Measurements from ENCODE around the gene OCLN.
"Not testable (repeated sequence)": the region's sequence is repeated elsewhere in the genome, so short reads cannot be mapped to it uniquely, and the experiment has no call there.

OCLN gene

DNA sequence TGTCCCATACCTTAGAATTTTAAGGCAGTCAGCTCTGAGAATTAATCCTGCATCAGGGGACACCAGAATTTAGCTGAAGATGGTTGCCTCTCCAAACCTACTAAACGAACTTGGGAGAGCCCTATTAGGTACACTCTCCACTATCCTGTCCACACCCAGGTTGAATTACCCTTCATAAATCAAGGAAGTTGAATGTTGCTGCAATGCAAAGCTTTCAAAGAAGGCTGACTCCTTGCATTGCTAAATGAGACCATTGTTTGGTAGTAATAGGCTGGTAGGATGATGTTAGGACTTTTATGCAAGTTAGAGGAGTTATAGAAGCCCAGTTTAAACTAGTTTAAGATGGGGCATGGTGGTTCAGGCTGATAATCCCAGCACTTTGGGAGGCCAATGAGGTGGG, 48.8 kb downstream of the OCLN start:
- H2AFZ ChIP-seq (ENCODE audit: low read depth, low read length); H3K9ac ChIP-seq (ENCODE audit: low read length); H4K20me1 ChIP-seq (ENCODE audit: insufficient read depth, low read length); H3K27me3 ChIP-seq (ENCODE audit: low read depth, low read length); H3K79me2 ChIP-seq (ENCODE audit: low read length); H3K36me3 ChIP-seq (replicated peaks; ENCODE audit: low read depth, low read length); H3K27ac ChIP-seq (ENCODE audit: low read length); H3K4me1 ChIP-seq (ENCODE audit: low read length); H3K4me3 ChIP-seq (ENCODE audit: low read length); H3K9me3 ChIP-seq (ENCODE audit: insufficient read depth, low read length); H3K4me2 ChIP-seq (ENCODE audit: low read length): not testable (repeated sequence)

DNA sequence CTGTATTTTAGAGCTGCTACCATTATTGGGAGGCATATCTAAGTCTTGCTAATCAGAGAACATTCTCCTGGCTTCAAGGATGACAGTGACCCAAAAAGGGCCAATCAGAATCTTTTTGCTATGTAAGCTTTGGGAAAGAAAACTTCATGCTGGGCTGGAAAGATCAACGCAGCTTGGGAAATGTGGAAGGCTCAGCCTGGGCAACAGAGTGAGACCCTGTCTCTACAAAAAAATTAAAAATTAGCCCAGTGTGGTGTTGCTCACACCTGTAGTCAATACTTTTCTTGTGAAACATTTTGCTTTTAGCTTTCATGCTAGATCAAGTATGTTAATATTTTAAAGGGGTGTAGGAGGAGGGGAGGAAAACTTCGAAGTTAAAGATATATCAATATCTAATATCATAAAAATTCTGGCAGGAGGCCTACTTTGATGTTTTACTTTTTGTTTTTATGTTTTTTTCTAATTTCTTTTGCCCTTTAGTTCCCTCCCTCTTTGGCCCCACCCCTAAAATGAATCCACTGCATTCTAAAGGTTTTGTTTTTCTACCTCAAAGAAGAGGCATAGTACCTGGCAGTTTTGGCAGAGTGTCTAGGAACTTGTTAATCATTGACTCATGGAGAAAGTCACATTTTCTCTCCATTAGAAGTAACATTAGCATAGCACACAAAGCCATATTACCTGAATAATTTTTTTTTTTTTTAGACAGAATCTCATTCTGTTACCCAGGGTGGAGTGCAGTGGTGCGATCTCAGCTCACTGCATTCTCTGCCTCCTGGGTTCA, 50.4 kb downstream of the OCLN start:
- H3K4me3 ChIP-seq (ENCODE audit: low read length); H3K27ac ChIP-seq (ENCODE audit: low read length); H3K4me2 ChIP-seq (ENCODE audit: low read length); H3K79me2 ChIP-seq (ENCODE audit: low read length); H3K9me3 ChIP-seq (ENCODE audit: insufficient read depth, low read length); H3K4me1 ChIP-seq (ENCODE audit: low read length); H3K36me3 ChIP-seq (replicated peaks; ENCODE audit: low read depth, low read length); H2AFZ ChIP-seq (ENCODE audit: low read depth, low read length); H3K27me3 ChIP-seq (ENCODE audit: low read depth, low read length); H4K20me1 ChIP-seq (ENCODE audit: insufficient read depth, low read length); H3K9ac ChIP-seq (ENCODE audit: low read length): not testable (repeated sequence)

DNA sequence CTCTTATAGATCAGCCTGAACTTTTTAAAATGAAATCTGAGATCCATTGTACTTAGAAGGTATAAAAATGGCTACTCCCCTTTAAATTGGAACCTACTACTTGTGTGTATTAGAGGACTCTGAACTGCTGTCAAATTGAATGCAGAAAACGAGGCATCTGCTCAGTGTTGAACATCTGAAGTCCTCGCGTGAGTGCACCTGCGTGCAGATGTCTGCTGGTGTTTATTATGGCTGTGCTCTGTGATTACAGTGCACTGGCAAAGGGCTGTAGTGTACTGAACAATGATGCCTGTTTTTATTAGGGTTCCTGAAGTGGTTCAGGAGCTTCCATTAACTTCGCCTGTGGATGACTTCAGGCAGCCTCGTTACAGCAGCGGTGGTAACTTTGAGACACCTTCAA, 52.0 kb downstream of the OCLN start:
- not testable (repeated sequence) for H3K79me2 ChIP-seq (ENCODE audit: low read length); H3K27me3 ChIP-seq (ENCODE audit: low read depth, low read length); H3K9me3 ChIP-seq (ENCODE audit: insufficient read depth, low read length); H3K36me3 ChIP-seq (replicated peaks; ENCODE audit: low read depth, low read length); H3K27ac ChIP-seq (ENCODE audit: low read length); H4K20me1 ChIP-seq (ENCODE audit: insufficient read depth, low read length); H3K9ac ChIP-seq (ENCODE audit: low read length); H3K4me3 ChIP-seq (ENCODE audit: low read length); H2AFZ ChIP-seq (ENCODE audit: low read depth, low read length); H3K4me1 ChIP-seq (ENCODE audit: low read length); H3K4me2 ChIP-seq (ENCODE audit: low read length)

DNA sequence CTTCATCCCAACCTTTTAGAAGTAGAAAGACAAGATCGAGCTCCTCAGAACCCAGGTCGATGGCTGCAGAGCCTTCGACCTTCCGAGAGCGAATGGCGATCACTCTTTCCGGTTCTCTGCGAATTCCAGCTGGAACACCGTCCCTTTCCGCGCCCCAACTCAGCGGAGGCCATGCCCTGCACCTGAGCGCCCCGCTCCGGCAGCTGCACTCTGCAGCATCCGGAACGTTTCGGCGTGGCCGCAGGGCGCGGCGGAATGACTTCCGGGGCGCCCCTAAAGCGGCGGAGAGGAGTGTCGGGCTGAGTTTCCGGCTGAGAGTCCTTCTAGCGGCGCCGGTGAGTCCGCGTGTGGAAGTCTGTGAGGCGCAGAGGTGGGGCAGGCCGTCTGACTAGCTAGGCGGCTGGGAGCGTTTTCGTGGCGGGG, 67.3 kb downstream of the OCLN start, which contains the start of gene GTF2H2C:
Gene GTF2H2C, plus strand, starts transcription at position 284 of the 423 bp plus-strand sequence. CDS start 4,942 bp downstream, outside the sequence.
- Histone ChIP-seq H3K9ac (ENCODE audit: low read length) (peak within 1 kb of the TSS; percentile 47), H3K4me3 (ENCODE audit: low read length) (peak within 1 kb of the TSS; percentile 69), H3K4me2 (ENCODE audit: low read length) (peak within 1 kb of the TSS; percentile 52)
- H3K36me3 ChIP-seq (replicated peaks; ENCODE audit: low read depth, low read length); H4K20me1 ChIP-seq (ENCODE audit: insufficient read depth, low read length); H3K27me3 ChIP-seq (ENCODE audit: low read depth, low read length); H3K9me3 ChIP-seq (ENCODE audit: insufficient read depth, low read length); H2AFZ ChIP-seq (ENCODE audit: low read depth, low read length); H3K27ac ChIP-seq (ENCODE audit: low read length); H3K4me1 ChIP-seq (ENCODE audit: low read length); H3K79me2 ChIP-seq (ENCODE audit: low read length): not testable (repeated sequence)
- TF ChIP-seq, protein P1, sequence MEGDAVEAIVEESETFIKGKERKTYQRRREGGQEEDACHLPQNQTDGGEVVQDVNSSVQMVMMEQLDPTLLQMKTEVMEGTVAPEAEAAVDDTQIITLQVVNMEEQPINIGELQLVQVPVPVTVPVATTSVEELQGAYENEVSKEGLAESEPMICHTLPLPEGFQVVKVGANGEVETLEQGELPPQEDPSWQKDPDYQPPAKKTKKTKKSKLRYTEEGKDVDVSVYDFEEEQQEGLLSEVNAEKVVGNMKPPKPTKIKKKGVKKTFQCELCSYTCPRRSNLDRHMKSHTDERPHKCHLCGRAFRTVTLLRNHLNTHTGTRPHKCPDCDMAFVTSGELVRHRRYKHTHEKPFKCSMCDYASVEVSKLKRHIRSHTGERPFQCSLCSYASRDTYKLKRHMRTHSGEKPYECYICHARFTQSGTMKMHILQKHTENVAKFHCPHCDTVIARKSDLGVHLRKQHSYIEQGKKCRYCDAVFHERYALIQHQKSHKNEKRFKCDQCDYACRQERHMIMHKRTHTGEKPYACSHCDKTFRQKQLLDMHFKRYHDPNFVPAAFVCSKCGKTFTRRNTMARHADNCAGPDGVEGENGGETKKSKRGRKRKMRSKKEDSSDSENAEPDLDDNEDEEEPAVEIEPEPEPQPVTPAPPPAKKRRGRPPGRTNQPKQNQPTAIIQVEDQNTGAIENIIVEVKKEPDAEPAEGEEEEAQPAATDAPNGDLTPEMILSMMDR (IDR thresholded peaks at IDR 0.05; ENCODE audit: low read depth, low read length), result peak; percentile 27

DNA sequence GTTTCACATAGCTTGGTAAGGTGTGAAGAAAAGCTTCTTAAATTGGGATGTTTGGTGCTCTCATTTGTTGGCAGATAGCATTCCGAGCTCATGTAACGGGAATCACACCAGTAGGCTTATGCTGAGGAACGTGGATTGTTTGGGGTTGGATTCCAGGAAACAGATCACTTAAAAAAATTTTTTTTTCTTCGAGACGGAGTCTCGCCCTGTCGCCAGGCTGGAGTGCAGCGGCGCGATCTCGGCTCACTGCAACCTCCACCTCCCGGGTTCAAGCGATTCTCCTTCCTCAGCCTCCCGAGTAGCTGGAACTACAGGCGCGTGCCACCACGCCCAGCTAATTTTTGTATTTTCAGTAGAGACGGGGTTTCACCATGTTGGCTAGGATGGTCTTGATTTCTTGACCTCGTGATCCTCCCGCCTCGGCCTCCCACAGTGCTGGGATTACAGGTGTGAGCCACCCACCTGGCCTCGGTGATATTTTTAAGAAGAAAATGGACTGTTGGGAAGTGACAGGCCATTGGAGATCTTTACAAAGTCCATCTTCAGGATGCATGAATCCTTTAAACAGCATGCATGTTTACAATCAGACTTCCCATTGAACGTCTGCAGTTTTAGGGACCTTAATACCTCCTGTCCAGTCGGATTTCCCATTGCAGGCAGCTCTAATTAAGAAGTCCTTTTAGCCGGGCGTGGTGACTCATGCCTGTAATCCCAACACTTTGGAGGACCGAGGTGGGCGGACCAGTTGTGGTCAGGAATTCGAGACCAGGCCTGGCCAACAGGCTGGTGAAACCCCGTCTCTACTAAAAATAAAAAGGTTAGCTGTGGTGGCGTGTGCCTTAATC, 68.2 kb downstream of the OCLN start:
- not testable (repeated sequence) for H3K27me3 ChIP-seq (ENCODE audit: low read depth, low read length); H3K9ac ChIP-seq (ENCODE audit: low read length); H3K79me2 ChIP-seq (ENCODE audit: low read length); H3K9me3 ChIP-seq (ENCODE audit: insufficient read depth, low read length); H4K20me1 ChIP-seq (ENCODE audit: insufficient read depth, low read length); H2AFZ ChIP-seq (ENCODE audit: low read depth, low read length); H3K36me3 ChIP-seq (replicated peaks; ENCODE audit: low read depth, low read length); H3K4me1 ChIP-seq (ENCODE audit: low read length); H3K27ac ChIP-seq (ENCODE audit: low read length)
- peak overlapping the region; percentile 20; the same call in 1 of the 2 replicates for H3K4me2 ChIP-seq (ENCODE audit: low read length)
- H3K4me3 ChIP-seq (ENCODE audit: low read length), result peak overlapping the region; percentile 50; the same call in 1 of the 2 replicates

DNA sequence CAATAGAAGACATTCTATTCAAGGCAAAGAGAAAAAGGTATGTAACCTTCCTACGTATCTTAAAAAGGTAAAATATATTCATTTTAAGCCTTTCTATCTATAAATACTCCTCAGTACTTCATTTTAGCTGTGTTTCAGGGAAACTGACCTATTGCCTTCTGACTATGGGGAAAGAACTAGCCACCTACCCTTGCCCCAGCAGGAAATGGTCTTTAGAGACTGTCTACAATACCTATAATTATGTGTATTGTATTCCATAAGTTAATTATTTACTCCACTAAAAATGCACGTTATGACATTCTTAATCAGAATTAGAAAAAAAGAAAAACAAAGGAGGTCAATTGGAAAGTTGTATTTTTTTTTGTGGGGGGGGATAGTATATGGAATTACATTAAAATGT, 73.6 kb downstream of the OCLN start:
- H3K27me3 ChIP-seq (ENCODE audit: low read depth, low read length); H3K4me1 ChIP-seq (ENCODE audit: low read length); H4K20me1 ChIP-seq (ENCODE audit: insufficient read depth, low read length); H3K4me3 ChIP-seq (ENCODE audit: low read length); H3K36me3 ChIP-seq (replicated peaks; ENCODE audit: low read depth, low read length); H3K9ac ChIP-seq (ENCODE audit: low read length); H3K9me3 ChIP-seq (ENCODE audit: insufficient read depth, low read length); H2AFZ ChIP-seq (ENCODE audit: low read depth, low read length); H3K27ac ChIP-seq (ENCODE audit: low read length); H3K4me2 ChIP-seq (ENCODE audit: low read length); H3K79me2 ChIP-seq (ENCODE audit: low read length): not testable (repeated sequence)

DNA sequence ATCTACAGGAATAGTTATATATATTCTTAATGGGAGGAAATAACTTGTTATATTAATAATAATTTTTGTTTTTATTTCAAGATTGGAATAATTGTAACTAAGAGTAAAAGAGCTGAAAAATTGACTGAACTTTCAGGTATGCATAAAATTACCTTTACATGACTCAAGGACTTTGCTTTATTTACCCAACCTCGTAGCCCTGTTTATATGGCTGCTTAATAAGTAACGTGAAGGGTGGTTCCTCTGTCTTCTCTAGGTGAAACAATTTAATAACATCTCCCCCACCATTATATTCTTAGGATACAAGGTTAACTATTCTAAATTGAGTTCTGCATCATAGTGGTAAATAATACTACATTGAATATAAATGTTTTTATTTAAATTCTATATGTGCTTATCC, 75.5 kb downstream of the OCLN start:
- H3K4me3 ChIP-seq (ENCODE audit: low read length); H3K27ac ChIP-seq (ENCODE audit: low read length); H2AFZ ChIP-seq (ENCODE audit: low read depth, low read length); H4K20me1 ChIP-seq (ENCODE audit: insufficient read depth, low read length); H3K36me3 ChIP-seq (replicated peaks; ENCODE audit: low read depth, low read length); H3K27me3 ChIP-seq (ENCODE audit: low read depth, low read length); H3K4me2 ChIP-seq (ENCODE audit: low read length); H3K9ac ChIP-seq (ENCODE audit: low read length); H3K4me1 ChIP-seq (ENCODE audit: low read length); H3K79me2 ChIP-seq (ENCODE audit: low read length); H3K9me3 ChIP-seq (ENCODE audit: insufficient read depth, low read length): not testable (repeated sequence)

DNA sequence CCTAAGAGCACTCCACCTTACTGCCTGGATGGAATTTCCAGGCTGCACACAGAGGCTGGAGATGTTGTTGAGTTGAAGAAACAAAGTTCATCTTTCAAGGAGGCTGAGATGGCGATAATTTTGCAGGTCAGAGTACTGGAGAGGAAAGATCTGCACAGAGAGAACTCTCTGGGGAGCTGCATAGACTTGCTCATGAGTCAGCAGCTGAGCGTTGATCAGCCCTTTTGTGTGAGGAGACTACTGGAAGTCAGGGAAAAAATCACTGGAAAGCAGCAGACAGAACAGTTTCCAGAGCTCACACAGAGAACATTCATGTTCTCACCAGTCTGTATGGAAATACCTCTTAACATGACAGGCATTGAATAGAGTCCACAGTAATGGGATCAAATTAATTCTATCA, 90.8 kb downstream of the OCLN start:
- H4K20me1 ChIP-seq (ENCODE audit: insufficient read depth, low read length); H3K4me3 ChIP-seq (ENCODE audit: low read length); H3K9ac ChIP-seq (ENCODE audit: low read length); H2AFZ ChIP-seq (ENCODE audit: low read depth, low read length); H3K4me2 ChIP-seq (ENCODE audit: low read length); H3K27ac ChIP-seq (ENCODE audit: low read length); H3K36me3 ChIP-seq (replicated peaks; ENCODE audit: low read depth, low read length); H3K9me3 ChIP-seq (ENCODE audit: insufficient read depth, low read length); H3K79me2 ChIP-seq (ENCODE audit: low read length); H3K4me1 ChIP-seq (ENCODE audit: low read length); H3K27me3 ChIP-seq (ENCODE audit: low read depth, low read length): not testable (repeated sequence)
